ENCODE results near the gene FZD10. TPM values are rescaled to one million over a fixed set of nuclear protein-coding genes. Genes with fewer than 3 reads are reported as not detected.

FZD10 gene
- polyA plus RNA-seq, 1 donor (not counting 4 experiments of a cell fraction or from before 2014, with no cell fraction given), result 0.55 TPM

GRCh38 chr12:130137040-130138018 is 24.9 kb upstream of the FZD10 start:
- Histone ChIP-seq H3K9ac (ENCODE audit: control insufficient read depth, extremely low read depth, insufficient read depth, low read length) (peak overlapping the region; percentile 61), H3K27ac (ENCODE audit: control insufficient read depth, insufficient read depth, low read length) (peak overlapping the region; percentile 84), H3K79me2 (ENCODE audit: control insufficient read depth, insufficient read depth, low read length) (no peaks in the 10 kb centered on the region), H3K27me3 (ENCODE audit: control insufficient read depth, extremely low read depth, insufficient read depth, low read length) (peaks cover 3% of the 10 kb centered on the region), H3K36me3 (ENCODE audit: control insufficient read depth in 2 of 2, extremely low read depth in 1 of 2, insufficient read depth in 2 of 2, low read length in 2 of 2) (no peaks in the 10 kb centered on the region), H3K9me3 (ENCODE audit: control insufficient read depth, low read depth, low read length) (no peaks in the 10 kb centered on the region), H2AFZ (ENCODE audit: control insufficient read depth, low read length) (peak overlapping the region; percentile 51), H3K4me1 (ENCODE audit: control insufficient read depth, extremely low read depth, insufficient read depth, low read length) (peaks cover 33% of the 10 kb centered on the region), H4K20me1 (ENCODE audit: control insufficient read depth, extremely low read depth, insufficient read depth, low read length) (no peaks in the 10 kb centered on the region), H3K4me3 (ENCODE audit: control insufficient read depth in 2 of 3, extremely low read depth in 1 of 3, insufficient read depth in 2 of 3, low read depth in 1 of 3, low read length in 3 of 3) (peak overlapping the region; percentile 15 to 58 (median 27)), H3K9me1 (ENCODE audit: control insufficient read depth, extremely low read depth, insufficient read depth, low read length) (peaks cover 2% of the 10 kb centered on the region), H3K4me2 (ENCODE audit: control insufficient read depth, extremely low read depth, insufficient read depth, low read depth, low read length) (peak overlapping the region; percentile 54)
- TF ChIP-seq EZH2 (IDR thresholded peaks at IDR 0.05; ENCODE audit: low read length), result no peak
- no peak for TF ChIP-seq CTCF (optimal IDR thresholded peaks at IDR 0.05 in 1 of 3, IDR thresholded peaks at IDR 0.05 in 1 of 3, conservative IDR thresholded peaks at IDR 0.05 in 1 of 3; ENCODE audit: extremely low read depth in 1 of 3, insufficient read depth in 2 of 3, low read length in 3 of 3)
- peak; percentile 74 for FAIRE-seq
- peak; percentile 69 for DNase-seq (ENCODE audit: low read depth, low spot score)
- dilution Hi-C loops (cut with MboI; ENCODE audit: extremely low pct_ligation_motif_present, low sequenced_read_pairs), result no loop called here

- H3K4me3 ChIP-seq (ENCODE audit: control insufficient read depth in 2 of 3, extremely low read depth in 1 of 3, insufficient read depth in 2 of 3, low read depth in 1 of 3, low read length in 3 of 3), result no peak overlapping the region
- H3K9ac ChIP-seq (ENCODE audit: control insufficient read depth, extremely low read depth, insufficient read depth, low read length), result no peak overlapping the region
- no peaks in the 10 kb centered on the region for H3K79me2 ChIP-seq (ENCODE audit: control insufficient read depth, insufficient read depth, low read length)
- FAIRE-seq (no peak), DNase-seq (ENCODE audit: low read depth, low spot score) (no peak)
- peaks cover 3% of the 10 kb centered on the region for H3K27me3 ChIP-seq (ENCODE audit: control insufficient read depth, extremely low read depth, insufficient read depth, low read length)
- no peaks in the 10 kb centered on the region for H4K20me1 ChIP-seq (ENCODE audit: control insufficient read depth, extremely low read depth, insufficient read depth, low read length)
- TF ChIP-seq EZH2 (IDR thresholded peaks at IDR 0.05; ENCODE audit: low read length) (no peak), CTCF (optimal IDR thresholded peaks at IDR 0.05 in 1 of 3, IDR thresholded peaks at IDR 0.05 in 1 of 3, conservative IDR thresholded peaks at IDR 0.05 in 1 of 3; ENCODE audit: extremely low read depth in 1 of 3, insufficient read depth in 2 of 3, low read length in 3 of 3) (no peak)
- H3K4me2 ChIP-seq (ENCODE audit: control insufficient read depth, extremely low read depth, insufficient read depth, low read depth, low read length), result no peak overlapping the region
- H3K36me3 ChIP-seq (ENCODE audit: control insufficient read depth in 2 of 2, extremely low read depth in 1 of 2, insufficient read depth in 2 of 2, low read length in 2 of 2), result no peaks in the 10 kb centered on the region
- peaks cover 2% of the 10 kb centered on the region for H3K9me1 ChIP-seq (ENCODE audit: control insufficient read depth, extremely low read depth, insufficient read depth, low read length)
- no peak overlapping the region for H3K27ac ChIP-seq (ENCODE audit: control insufficient read depth, insufficient read depth, low read length)
- no peaks in the 10 kb centered on the region for H3K9me3 ChIP-seq (ENCODE audit: control insufficient read depth, low read depth, low read length)
- no peak overlapping the region for H2AFZ ChIP-seq (ENCODE audit: control insufficient read depth, low read length)
- dilution Hi-C loops (cut with MboI; ENCODE audit: extremely low pct_ligation_motif_present, low sequenced_read_pairs), result no loop called here
- H3K4me1 ChIP-seq (ENCODE audit: control insufficient read depth, extremely low read depth, insufficient read depth, low read length), result peaks cover 36% of the 10 kb centered on the region
Observed at GRCh38 chr12:130138478-130138877, 23.8 kb upstream of the FZD10 start.

Measured in keratinocyte (primary cell).